ENCODE data around the gene EP400. TPM values are rescaled to one million over a fixed set of nuclear protein-coding genes. Genes with fewer than 3 reads are reported as not detected.

Gene EP400
- total RNA-seq, 2 donors from 2014 or later, result 10.5 to 15.5 TPM

DNA sequence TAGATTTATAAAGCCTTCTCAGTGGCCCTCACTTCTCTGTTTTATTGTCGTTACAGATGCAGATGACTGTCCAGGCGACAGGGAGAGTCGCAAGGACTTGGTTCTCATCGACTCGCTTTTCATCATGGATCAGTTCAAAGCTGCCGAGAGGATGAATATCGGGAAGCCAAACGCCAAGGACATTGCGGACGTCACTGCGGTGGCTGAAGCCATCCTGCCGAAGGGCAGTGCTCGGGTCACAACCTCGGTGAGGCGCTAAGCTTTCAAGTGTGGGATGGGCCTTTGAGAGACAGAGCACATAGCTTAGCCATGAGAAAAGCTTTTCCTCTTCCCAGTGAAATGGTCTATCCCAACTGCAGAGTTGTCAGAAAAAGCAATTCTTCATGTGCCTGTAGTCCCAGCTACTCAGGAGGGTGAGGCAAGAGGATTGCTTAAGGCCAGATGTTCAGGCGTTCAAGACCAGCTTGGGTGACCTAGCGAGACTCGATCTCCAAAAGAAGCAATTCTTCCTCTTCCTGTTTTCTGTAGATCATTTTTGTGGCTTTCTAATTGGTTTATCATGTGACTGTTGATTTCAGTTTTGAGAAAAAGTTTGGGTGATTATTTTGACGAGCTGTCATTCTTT lies 56.4 kb downstream of the EP400 start:
- H3K9me3 ChIP-seq, result no peaks in the 10 kb centered on the region
- H3K27ac ChIP-seq, result no peak overlapping the region
- no peaks in the 10 kb centered on the region for H3K27me3 ChIP-seq
- no peak for TF ChIP-seq CTCF (IDR thresholded peaks at IDR 0.05)
- no peak overlapping the region for H3K4me3 ChIP-seq
- H3K4me1 ChIP-seq, result no peaks in the 10 kb centered on the region
- peaks cover 35% of the 10 kb centered on the region for H3K36me3 ChIP-seq
- DNase-seq (ENCODE audit: low spot score), result no peak

DNA sequence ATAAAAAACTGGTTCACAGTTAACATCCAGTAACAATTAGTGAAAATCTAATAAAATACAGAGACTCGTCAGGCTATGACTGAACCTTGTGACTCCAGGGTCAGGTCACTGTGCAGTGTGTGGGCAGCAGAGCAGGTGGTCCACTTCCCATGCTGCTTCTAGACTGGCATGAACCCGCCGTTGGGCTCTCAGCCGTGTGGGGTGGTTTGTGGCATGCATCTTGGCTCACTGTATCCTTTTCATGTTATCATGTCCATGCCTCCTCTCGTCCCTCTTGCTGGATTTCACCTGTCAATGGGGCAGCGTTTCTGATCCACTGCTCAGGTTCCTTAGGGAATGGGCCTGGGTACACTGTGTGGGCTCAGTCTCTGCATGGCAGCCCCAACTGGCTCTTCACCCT lies 57.3 kb downstream of the EP400 start:
- TF ChIP-seq CTCF (IDR thresholded peaks at IDR 0.05), result no peak
- H3K4me1 ChIP-seq, result no peaks in the 10 kb centered on the region
- peaks cover 44% of the 10 kb centered on the region for H3K36me3 ChIP-seq
- DNase-seq (ENCODE audit: low spot score), result no peak
- H3K27ac ChIP-seq, result no peak overlapping the region
- no peak overlapping the region for H3K4me3 ChIP-seq
- no peaks in the 10 kb centered on the region for H3K27me3 ChIP-seq
- no peaks in the 10 kb centered on the region for H3K9me3 ChIP-seq

DNA sequence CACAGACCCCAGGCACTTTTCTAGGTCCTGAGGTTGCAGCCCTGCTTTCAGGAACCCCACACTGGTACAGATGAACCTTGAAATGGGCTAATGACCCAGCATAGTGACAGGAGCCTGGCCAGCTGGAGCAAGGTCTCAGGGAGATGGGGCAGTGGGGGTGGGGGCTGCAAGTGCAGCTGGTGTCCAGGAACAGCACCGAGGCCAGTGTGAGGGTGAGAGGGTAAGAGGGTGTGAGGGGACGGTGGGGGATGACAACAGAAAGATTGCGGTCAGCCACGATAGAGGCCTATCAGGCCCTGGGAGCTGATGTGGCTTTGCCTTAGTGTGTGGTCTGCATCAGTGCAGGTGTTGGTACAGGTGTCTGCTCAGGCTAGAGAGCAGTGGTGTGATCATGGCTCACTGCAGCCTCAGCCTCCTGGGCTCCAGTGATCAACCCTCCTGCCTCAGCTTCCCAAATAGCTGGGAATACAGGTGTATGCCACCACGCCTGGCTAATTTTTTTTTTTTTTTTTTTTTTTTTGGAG lies 59.7 kb downstream of the EP400 start:
- no peaks in the 10 kb centered on the region for H3K27me3 ChIP-seq
- H3K9me3 ChIP-seq, result no peaks in the 10 kb centered on the region
- no peak overlapping the region for H3K27ac ChIP-seq
- no peak overlapping the region for H3K4me3 ChIP-seq
- no peak for TF ChIP-seq CTCF (IDR thresholded peaks at IDR 0.05)
- DNase-seq (ENCODE audit: low spot score), result no peak
- H3K36me3 ChIP-seq, result peaks cover 67% of the 10 kb centered on the region
- H3K4me1 ChIP-seq, result no peaks in the 10 kb centered on the region

GRCh38 chr12:132012919-132013568 lies 63.3 kb downstream of the EP400 start:
- TF ChIP-seq CTCF (IDR thresholded peaks at IDR 0.05), result no peak
- H3K4me3 ChIP-seq, result no peak overlapping the region
- H3K27me3 ChIP-seq, result no peaks in the 10 kb centered on the region
- peaks cover 71% of the 10 kb centered on the region for H3K36me3 ChIP-seq
- H3K4me1 ChIP-seq, result no peaks in the 10 kb centered on the region
- no peak for DNase-seq (ENCODE audit: low spot score)
- no peak overlapping the region for H3K27ac ChIP-seq
- no peaks in the 10 kb centered on the region for H3K9me3 ChIP-seq

GRCh38 chr12:132014092-132014914 lies 64.6 kb downstream of the EP400 start:
- DNase-seq (ENCODE audit: low spot score), result no peak
- no peak overlapping the region for H3K27ac ChIP-seq
- TF ChIP-seq CTCF (IDR thresholded peaks at IDR 0.05), result no peak
- H3K36me3 ChIP-seq, result peaks cover 84% of the 10 kb centered on the region
- no peaks in the 10 kb centered on the region for H3K4me1 ChIP-seq
- H3K9me3 ChIP-seq, result no peaks in the 10 kb centered on the region
- H3K27me3 ChIP-seq, result no peaks in the 10 kb centered on the region
- H3K4me3 ChIP-seq, result no peak overlapping the region
